GM12892 (cell line): ENCODE data around the gene C1orf122.

Experiments used
- DNase-seq: peaks from one replicate; pipeline ENCODE4 v3.0.0; 2011; ENCODE audit not compliant: insufficient read length
- FAIRE-seq: peaks from 2 replicates; lab custom pipeline; 2011; peaks lifted over from hg19 to GRCh38; lab: Jason Lieb, UNC
- POLR2A ChIP-seq: IDR thresholded peaks from 2 replicates; pipeline ENCODE4 v1.6.1; 2011; ENCODE audit warnings: low read depth, low read length, control low read depth
- POLR2AphosphoS5 ChIP-seq: IDR thresholded peaks from 2 replicates; pipeline ENCODE4 v1.6.1; 2011; ENCODE audit warnings: low read depth, low read length, control low read depth
- TAF1 ChIP-seq: IDR thresholded peaks from 2 replicates; pipeline ENCODE4 v1.6.1; 2011; ENCODE audit warnings: low read depth, mild to moderate bottlenecking, control low read depth, low read length, borderline replicate concordance

C1orf122 gene

GRCh38 chr1:37850352-37850955, 42.9 kb downstream of the C1orf122 start:
- FAIRE-seq (no peak), DNase-seq (no peak)
- TF ChIP-seq POLR2A (no peak), POLR2AphosphoS5 (no peak), TAF1 (no peak)

DNA sequence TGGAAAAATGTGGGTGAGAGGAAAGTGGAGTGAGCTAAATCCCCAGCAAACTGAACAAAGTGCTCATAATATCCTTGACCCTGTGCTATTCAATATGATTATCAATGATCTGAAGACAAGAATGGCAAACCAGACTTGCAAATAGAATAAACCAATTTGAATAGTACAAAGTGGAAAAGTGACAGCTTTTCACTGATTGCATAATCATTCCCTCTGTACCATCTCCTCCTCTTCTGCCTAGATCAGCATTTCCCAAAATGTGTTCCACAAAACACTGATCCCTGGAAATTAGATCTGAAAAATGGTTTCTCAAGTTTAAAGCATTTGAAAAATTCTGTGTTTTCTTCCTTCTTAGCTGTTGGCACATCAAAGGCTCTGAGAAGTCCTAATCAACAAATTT, 43.7 kb downstream of the C1orf122 start:
- no peak for TF ChIP-seq POLR2A
- no peak for TF ChIP-seq TAF1
- TF ChIP-seq POLR2AphosphoS5 = no peak
- FAIRE-seq (no peak), DNase-seq (no peak)

GRCh38 chr1:37851782-37852210, 44.2 kb downstream of the C1orf122 start:
- FAIRE-seq = peak; percentile 67
- no peak for DNase-seq
- TF ChIP-seq POLR2AphosphoS5 (no peak), POLR2A (no peak), TAF1 (no peak)

GRCh38 chr1:37853157-37853556, 45.6 kb downstream of the C1orf122 start:
- FAIRE-seq = no peak
- no peak for TF ChIP-seq POLR2AphosphoS5
- no peak for TF ChIP-seq TAF1
- no peak for TF ChIP-seq POLR2A
- DNase-seq = no peak

DNA sequence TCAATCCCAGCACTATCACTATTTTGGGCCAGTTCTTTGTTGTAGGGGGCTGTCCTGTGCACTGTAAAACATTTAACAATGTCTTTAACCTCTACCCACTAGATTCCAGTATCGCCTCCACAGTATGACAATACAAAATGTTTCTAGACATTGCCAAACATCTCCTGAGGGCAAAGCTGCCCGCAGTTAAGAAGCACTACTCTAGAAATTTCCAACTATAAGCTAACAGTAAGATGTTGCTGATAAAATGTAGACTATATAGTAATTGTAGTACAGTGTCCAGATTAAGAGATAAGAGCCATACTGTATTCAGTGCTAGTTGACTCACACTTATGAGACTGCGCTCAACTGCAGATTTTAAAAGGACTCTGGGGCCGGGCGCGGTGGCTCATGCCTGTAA, 46.8 kb downstream of the C1orf122 start:
- FAIRE-seq = no peak
- no peak for DNase-seq
- TF ChIP-seq TAF1 (no peak), POLR2AphosphoS5 (no peak), POLR2A (no peak)
